Endothelial cell of hepatic sinusoid (primary cell): ENCODE data around the gene ZNF425.

Experiments
- in situ Hi-C: cut with HindIII; loops from 2 replicates; pipeline ENCODE4 v1.10.0; 2017; ENCODE audit warnings: low sequenced_read_pairs

The ZNF425 gene

GRCh38 chr7:149125863-149126661 lies at the start of gene ZNF425:
ZNF425 (minus strand) TSS chr7:149126324; CDS start chr7:149126213, 111 bp downstream.
- in situ Hi-C loops: no loop called here

- in situ Hi-C loops: no loop called here
These were observed 49.0 kb upstream of the ZNF425 start for GRCh38 chr7:149175150-149175549.

- in situ Hi-C loops: no loop called here
These were observed 46.4 kb upstream of the ZNF425 start for GRCh38 chr7:149172534-149172920.

GRCh38 chr7:149171892-149172533 lies 45.9 kb upstream of the ZNF425 start:
- in situ Hi-C loops: no loop called here

- in situ Hi-C loops: loop anchor here (10.0 kb wide), 1 partner anchor 558 kb away; no protein-coding TSS in a partner anchor
These were observed 40.7 kb upstream of the ZNF425 start for GRCh38 chr7:149166630-149167352.

- in situ Hi-C loops: loop anchor here (10.0 kb wide), 1 partner anchor 559 kb away; no protein-coding TSS in a partner anchor
These were observed 40.0 kb upstream of the ZNF425 start for GRCh38 chr7:149166142-149166541.

GRCh38 chr7:149161241-149161848 lies 35.2 kb upstream of the ZNF425 start:
- in situ Hi-C loops: loop anchor here (10.0 kb wide), 1 partner anchor 563 kb away; no protein-coding TSS in a partner anchor

- in situ Hi-C loops: no loop called here
These were observed 30.8 kb upstream of the ZNF425 start for GRCh38 chr7:149156898-149157297.

GRCh38 chr7:149154056-149154455 lies 27.9 kb upstream of the ZNF425 start:
- in situ Hi-C loops: no loop called here

GRCh38 chr7:149153346-149153745 lies 27.2 kb upstream of the ZNF425 start:
- in situ Hi-C loops: no loop called here

- in situ Hi-C loops: no loop called here
These were observed 24.9 kb upstream of the ZNF425 start for GRCh38 chr7:149150981-149151380.

GRCh38 chr7:149147752-149148653 lies 21.9 kb upstream of the ZNF425 start:
- in situ Hi-C loops: loop anchor here (10.0 kb wide), 1 partner anchor 107 kb away; no protein-coding TSS in a partner anchor

GRCh38 chr7:149147072-149147751 lies 21.1 kb upstream of the ZNF425 start, which contains the start of gene ZNF398:
ZNF398 (plus strand) TSS chr7:149147453; CDS start chr7:149147743, 290 bp downstream.
- in situ Hi-C loops: loop anchor here (10.0 kb wide), 1 partner anchor 108 kb away; no protein-coding TSS in a partner anchor

GRCh38 chr7:149145031-149145845 lies 19.1 kb upstream of the ZNF425 start:
- in situ Hi-C loops: loop anchor here (10.0 kb wide), 1 partner anchor 110 kb away; no protein-coding TSS in a partner anchor

GRCh38 chr7:149144436-149144922 lies 18.4 kb upstream of the ZNF425 start:
- in situ Hi-C loops: loop anchor here (10.0 kb wide), 1 partner anchor 110 kb away; no protein-coding TSS in a partner anchor

GRCh38 chr7:149141893-149142292 lies 15.8 kb upstream of the ZNF425 start:
- in situ Hi-C loops: loop anchor here (10.0 kb wide), 1 partner anchor 113 kb away; no protein-coding TSS in a partner anchor

- in situ Hi-C loops: loop anchor here (10.0 kb wide), 1 partner anchor 114 kb away; no protein-coding TSS in a partner anchor
These were observed 14.7 kb upstream of the ZNF425 start for GRCh38 chr7:149140831-149141230.

- in situ Hi-C loops: no loop called here
These were observed 10.0 kb upstream of the ZNF425 start for GRCh38 chr7:149136118-149136517.
